Endothelial cell (in vitro differentiated cells): Measurements from ENCODE around the gene HAPLN2. TPM values are rescaled to one million over a fixed set of nuclear protein-coding genes. Genes with fewer than 3 reads are reported as not detected.

Experiments
- DNase-seq: peaks from one replicate; pipeline ENCODE4 v3.0.0; 2021; ENCODE audit warnings: low spot score
- H3K27ac Mint-ChIP-seq: one replicate; pipeline ENCODE4 v1.8.0; 2021; ENCODE audit warnings: mixed read lengths, inconsistent platforms; ENCODE audit not compliant: unreplicated experiment
- H3K27me3 Mint-ChIP-seq: one replicate; pipeline ENCODE4 v1.8.0; 2021; ENCODE audit warnings: mild to moderate bottlenecking, moderate library complexity, mixed read lengths, inconsistent platforms; ENCODE audit not compliant: unreplicated experiment
- H3K36me3 Mint-ChIP-seq: one replicate; pipeline ENCODE4 v1.8.0; 2021; ENCODE audit warnings: mild to moderate bottlenecking, low read depth, mixed read lengths, inconsistent platforms; ENCODE audit not compliant: unreplicated experiment
- H3K4me1 Mint-ChIP-seq: one replicate; pipeline ENCODE4 v1.8.0; 2021; ENCODE audit warnings: mild to moderate bottlenecking, mixed read lengths, inconsistent platforms; ENCODE audit not compliant: unreplicated experiment
- H3K4me3 Mint-ChIP-seq: one replicate; pipeline ENCODE4 v1.8.0; 2021; ENCODE audit warnings: mild to moderate bottlenecking, mixed read lengths, inconsistent platforms; ENCODE audit not compliant: unreplicated experiment
- H3K9me3 Mint-ChIP-seq: one replicate; pipeline ENCODE4 v1.8.0; 2021; ENCODE audit warnings: mixed read lengths, inconsistent platforms; ENCODE audit not compliant: unreplicated experiment
- long read RNA-seq: library from polyadenylated mRNA; unstranded; transcript quantifications from one replicate; pipeline ENCODE4 v2.0.0, GENCODE V29; 2020; ENCODE audit not compliant: unreplicated experiment
- total RNA-seq: library from RNA; stranded (reverse); fragmentation: NEBNext Ultra II Directional; extraction: Animal tissue kit (Norgen Biotek cat#: 25700); gene quantifications from one replicate; pipeline ENCODE4 v1.2.1, GENCODE V29; 2021; ENCODE audit not compliant: unreplicated experiment
- TF ChIP-seq, protein P1 (sequence below): fragments of 200-600 bp; sonication (generic); IDR thresholded peaks from one replicate; pipeline ENCODE4 v1.5.0; 2021; ENCODE audit warnings: antibody characterized with exemption; ENCODE audit not compliant: unreplicated experiment

The HAPLN2 gene
- 1.3 TPM for total RNA-seq
- long read RNA-seq, result 0 reads

DNA sequence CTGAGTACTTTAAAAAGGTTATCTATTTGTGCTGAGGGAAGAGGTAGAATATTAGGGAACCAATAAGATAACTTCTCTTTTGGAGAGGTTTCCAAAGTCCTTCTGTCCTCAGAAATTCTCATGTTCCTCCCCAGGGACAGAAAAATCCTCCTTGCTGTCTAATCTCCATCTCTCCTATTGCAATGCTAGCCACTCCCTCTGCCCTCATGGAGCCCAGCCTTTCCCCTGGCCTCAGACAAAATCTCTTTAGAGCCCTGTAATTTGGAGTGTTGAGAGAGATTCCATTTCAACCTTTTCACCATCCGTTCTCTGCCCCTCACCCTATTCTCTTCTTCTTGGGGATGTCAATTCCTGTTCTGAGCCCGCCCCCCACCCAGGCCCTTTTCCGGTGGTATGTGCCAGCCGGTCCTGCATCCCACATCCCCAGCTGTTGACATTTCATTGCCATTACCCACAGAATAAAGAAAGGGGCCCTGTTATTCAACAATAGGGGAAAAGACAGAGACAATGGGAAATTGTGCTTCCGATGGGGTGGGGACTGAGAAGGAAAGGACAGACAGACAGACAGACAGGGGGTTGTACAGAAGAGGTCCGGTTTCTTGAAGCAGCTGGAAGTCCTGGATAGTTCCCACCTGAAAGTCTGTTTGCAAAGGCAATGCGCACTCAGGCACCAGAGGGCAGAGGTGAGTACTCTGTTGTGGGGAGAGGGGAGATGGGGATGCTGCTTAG, at the start of gene HAPLN2:
Gene HAPLN2, plus strand, starts transcription at position 563 of the 729 bp plus-strand sequence. CDS start 4,076 bp downstream, outside the sequence.
- Mint-ChIP-seq H3K9me3 (no peaks in the 10 kb centered on the region), H3K27ac (no peak within 1 kb of the TSS), H3K36me3 (peaks cover 5% of the 10 kb centered on the region), H3K4me3 (no peak within 1 kb of the TSS), H3K4me1 (peaks cover 26% of the 10 kb centered on the region), H3K27me3 (peaks cover 9% of the 10 kb centered on the region)
- TF ChIP-seq, protein P1, sequence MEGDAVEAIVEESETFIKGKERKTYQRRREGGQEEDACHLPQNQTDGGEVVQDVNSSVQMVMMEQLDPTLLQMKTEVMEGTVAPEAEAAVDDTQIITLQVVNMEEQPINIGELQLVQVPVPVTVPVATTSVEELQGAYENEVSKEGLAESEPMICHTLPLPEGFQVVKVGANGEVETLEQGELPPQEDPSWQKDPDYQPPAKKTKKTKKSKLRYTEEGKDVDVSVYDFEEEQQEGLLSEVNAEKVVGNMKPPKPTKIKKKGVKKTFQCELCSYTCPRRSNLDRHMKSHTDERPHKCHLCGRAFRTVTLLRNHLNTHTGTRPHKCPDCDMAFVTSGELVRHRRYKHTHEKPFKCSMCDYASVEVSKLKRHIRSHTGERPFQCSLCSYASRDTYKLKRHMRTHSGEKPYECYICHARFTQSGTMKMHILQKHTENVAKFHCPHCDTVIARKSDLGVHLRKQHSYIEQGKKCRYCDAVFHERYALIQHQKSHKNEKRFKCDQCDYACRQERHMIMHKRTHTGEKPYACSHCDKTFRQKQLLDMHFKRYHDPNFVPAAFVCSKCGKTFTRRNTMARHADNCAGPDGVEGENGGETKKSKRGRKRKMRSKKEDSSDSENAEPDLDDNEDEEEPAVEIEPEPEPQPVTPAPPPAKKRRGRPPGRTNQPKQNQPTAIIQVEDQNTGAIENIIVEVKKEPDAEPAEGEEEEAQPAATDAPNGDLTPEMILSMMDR, result no peak
- peak; percentile 73 for DNase-seq

DNA sequence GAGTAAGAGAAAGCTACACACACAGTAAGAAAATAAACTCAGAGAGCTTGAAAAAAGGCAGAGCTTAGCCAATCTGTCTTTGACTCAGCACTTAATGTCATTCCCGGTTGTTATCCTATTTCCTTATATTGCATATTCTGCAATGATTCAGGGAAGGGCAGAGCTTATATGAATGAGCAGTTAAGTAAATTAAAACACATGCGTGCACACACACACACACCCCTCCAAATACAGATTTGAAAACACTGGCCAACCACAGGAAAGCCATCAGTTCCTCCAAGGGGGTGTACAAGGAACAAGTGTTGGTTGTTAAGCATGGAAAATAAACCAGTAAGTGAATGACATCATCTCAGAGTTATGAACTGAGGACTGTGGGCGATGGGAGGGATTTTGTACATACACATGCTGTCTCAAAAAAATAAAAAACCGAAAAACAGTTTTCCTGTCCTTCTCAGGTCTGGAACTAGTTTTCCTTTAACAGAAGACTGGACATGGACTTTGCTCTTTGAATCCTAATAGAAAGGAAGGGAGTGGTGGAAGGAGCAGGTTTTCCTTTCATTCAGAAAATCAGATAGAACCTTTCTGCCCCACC, 47.9 kb upstream of the HAPLN2 start:
- DNase-seq, result no peak

DNA sequence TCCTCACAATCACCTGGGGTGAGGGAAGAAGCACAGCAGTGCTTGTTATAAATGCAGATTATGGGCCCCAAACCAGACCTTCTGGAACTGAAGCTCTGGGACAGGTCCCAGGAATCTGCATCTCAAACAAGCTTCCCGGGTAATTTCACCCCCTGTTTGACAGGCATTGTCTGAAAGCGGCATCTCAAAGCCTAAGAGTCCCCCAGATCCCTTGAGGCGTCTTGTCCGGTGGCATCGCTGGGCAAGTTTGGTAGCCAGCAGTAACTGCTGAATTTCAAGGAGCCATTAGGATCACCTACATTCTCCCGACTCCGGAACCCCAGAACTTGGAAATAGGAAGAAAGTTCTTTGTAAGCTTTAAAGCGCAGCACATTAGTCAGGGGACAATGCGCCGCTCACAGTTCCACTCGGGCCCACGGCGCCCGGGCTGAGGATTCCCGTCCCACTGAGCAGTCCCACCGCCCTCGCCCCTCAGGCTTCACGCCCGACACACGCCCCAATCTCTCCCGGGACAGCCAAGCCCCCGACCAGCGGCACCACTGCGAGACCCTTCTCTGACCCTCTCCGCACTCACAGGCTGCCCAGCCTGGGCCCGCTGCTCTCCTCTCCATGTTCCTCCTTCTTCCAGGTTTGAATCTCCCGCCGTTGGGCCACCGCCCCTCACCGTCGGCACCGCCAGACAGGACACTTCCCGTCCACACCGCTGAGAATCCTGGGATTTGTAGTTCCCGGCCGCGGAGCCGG, 47.1 kb upstream of the HAPLN2 start, which contains the start of gene IQGAP3:
Gene IQGAP3, minus strand, starts transcription at position 647 of the 744 bp plus-strand sequence. Its CDS starts 36 bp downstream, at position 611.
- peaks cover 3% of the 10 kb centered on the region for H3K27me3 Mint-ChIP-seq
- no peaks in the 10 kb centered on the region for H3K9me3 Mint-ChIP-seq

More for the DNA sequence above, 47.9 kb upstream of the HAPLN2 start:
- Mint-ChIP-seq H3K4me3 (peak overlapping the region; percentile 92), H3K36me3 (peaks cover 5% of the 10 kb centered on the region), H3K27me3 (peaks cover 3% of the 10 kb centered on the region), H3K4me1 (peaks cover 29% of the 10 kb centered on the region), H3K27ac (no peak overlapping the region), H3K9me3 (no peaks in the 10 kb centered on the region)
- TF ChIP-seq, protein P1, result no peak

DNA sequence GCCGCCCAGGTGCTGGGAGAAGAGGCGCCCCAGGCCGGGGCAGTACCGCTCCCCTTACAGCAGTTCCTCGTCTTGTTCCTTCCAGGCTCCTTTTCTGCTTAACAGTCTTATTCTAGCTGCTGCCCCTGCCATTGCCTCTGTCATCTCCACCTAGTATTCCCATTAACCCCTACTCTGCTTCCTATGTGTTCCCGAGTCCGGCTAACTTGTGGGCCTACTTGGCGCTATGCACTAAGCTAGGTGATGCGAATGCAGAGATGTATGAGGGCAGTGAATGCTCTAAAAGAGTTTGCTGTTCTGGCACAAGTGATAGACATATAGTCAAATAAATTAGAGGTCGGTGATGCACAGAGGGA, 46.6 kb upstream of the HAPLN2 start:
- TF ChIP-seq, protein P1, result no peak
- Mint-ChIP-seq H3K4me3 (peak overlapping the region; percentile 92), H3K27ac (no peak overlapping the region), H3K9me3 (no peaks in the 10 kb centered on the region), H3K36me3 (peaks cover 5% of the 10 kb centered on the region), H3K27me3 (peaks cover 3% of the 10 kb centered on the region), H3K4me1 (peaks cover 20% of the 10 kb centered on the region)
- no peak for DNase-seq

More for the DNA sequence above, 47.1 kb upstream of the HAPLN2 start, which contains the start of gene IQGAP3:
- Mint-ChIP-seq H3K4me1 (peaks cover 21% of the 10 kb centered on the region), H3K27ac (no peak within 1 kb of the TSS), H3K4me3 (peak within 1 kb of the TSS; percentile 92), H3K36me3 (peaks cover 5% of the 10 kb centered on the region)
- peak; percentile 87 for DNase-seq
- TF ChIP-seq, protein P1, result no peak
